ENCODE results near the gene RCAN2. TPM values are rescaled to one million over a fixed set of nuclear protein-coding genes. Genes with fewer than 3 reads are reported as not detected.

The RCAN2 gene
- total RNA-seq, 1 experiment from 2014 or later, result not detected

DNA sequence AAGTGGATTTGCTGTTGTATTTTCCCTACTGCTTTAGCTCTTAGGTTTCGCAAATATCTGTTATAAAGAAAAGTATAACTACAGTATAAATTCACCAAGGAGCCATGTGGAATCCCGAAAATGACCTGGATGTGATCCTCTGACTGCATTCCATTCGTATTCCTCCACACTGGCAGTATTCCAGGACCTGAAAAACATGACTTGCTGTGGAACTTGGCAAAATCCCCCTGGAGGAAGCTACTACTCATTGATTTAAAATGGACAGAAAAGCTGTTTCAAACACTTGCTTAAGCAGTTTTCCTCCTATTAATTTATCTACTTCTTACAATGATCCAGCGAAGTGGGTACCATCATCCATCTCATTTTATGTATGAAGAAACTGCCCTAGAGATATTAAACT, 307.1 kb downstream of the RCAN2 start:
- no TSS peak for BruUV-seq (replicated peaks)
- Histone ChIP-seq H3K4me1 (no peaks in the 10 kb centered on the region), H3K9me3 (no peaks in the 10 kb centered on the region), H3K27me3 (replicated peaks; ENCODE audit: control insufficient read depth, insufficient read depth, low read length) (no peaks in the 10 kb centered on the region), H3K4me3 (ENCODE audit: low read depth, low read length) (no peak overlapping the region), H3K36me3 (ENCODE audit: control insufficient read depth, insufficient read depth, low read length) (no peaks in the 10 kb centered on the region)
- Mint-ChIP-seq H3K9me3 (ENCODE audit: unreplicated experiment) (no peaks in the 10 kb centered on the region), H3K36me3 (ENCODE audit: insufficient read depth, unreplicated experiment) (no peaks in the 10 kb centered on the region), H3K4me1 (ENCODE audit: low read depth, unreplicated experiment) (no peaks in the 10 kb centered on the region), H3K27me3 (ENCODE audit: insufficient read depth, unreplicated experiment) (peaks cover 8% of the 10 kb centered on the region), H3K27ac (ENCODE audit: unreplicated experiment) (no peak overlapping the region), H3K4me3 (ENCODE audit: unreplicated experiment) (no peak overlapping the region)
- no peak for DNase-seq
- intact Hi-C loops (cut with micrococcal nuclease; ENCODE audit: unreplicated experiment), result no loop called here
- ChIA-PET CTCF (no interaction called here), POLR2A (no interaction called here)
- TF ChIP-seq, protein P1, sequence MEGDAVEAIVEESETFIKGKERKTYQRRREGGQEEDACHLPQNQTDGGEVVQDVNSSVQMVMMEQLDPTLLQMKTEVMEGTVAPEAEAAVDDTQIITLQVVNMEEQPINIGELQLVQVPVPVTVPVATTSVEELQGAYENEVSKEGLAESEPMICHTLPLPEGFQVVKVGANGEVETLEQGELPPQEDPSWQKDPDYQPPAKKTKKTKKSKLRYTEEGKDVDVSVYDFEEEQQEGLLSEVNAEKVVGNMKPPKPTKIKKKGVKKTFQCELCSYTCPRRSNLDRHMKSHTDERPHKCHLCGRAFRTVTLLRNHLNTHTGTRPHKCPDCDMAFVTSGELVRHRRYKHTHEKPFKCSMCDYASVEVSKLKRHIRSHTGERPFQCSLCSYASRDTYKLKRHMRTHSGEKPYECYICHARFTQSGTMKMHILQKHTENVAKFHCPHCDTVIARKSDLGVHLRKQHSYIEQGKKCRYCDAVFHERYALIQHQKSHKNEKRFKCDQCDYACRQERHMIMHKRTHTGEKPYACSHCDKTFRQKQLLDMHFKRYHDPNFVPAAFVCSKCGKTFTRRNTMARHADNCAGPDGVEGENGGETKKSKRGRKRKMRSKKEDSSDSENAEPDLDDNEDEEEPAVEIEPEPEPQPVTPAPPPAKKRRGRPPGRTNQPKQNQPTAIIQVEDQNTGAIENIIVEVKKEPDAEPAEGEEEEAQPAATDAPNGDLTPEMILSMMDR (IDR thresholded peaks at IDR 0.05; ENCODE audit: insufficient read depth in 1 of 2, low read depth in 1 of 2, low read length in 1 of 2, severe bottlenecking in 1 of 2, unreplicated experiment in 1 of 2), result no peak

DNA sequence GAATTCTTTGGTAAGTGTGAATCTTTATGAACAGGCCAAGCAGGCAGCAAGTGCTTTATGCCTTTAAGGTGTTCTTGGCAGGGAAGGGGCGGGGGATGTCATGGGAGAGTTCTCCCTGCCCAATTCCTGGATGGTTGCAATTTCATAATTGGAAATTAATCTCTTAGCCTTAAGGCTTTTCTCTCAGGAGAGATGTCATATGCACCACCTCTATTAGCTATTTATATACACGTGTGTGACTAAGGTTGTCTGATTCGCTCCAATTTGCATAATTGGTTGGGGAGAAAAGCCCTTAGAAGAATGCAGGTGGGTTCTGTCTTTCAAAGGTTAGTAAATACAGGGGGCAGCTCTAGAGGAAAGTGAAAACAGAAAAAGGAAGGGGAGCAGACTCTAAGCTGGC, 315.3 kb downstream of the RCAN2 start:
- Mint-ChIP-seq H3K9me3 (ENCODE audit: unreplicated experiment) (no peaks in the 10 kb centered on the region), H3K36me3 (ENCODE audit: insufficient read depth, unreplicated experiment) (no peaks in the 10 kb centered on the region), H3K4me1 (ENCODE audit: low read depth, unreplicated experiment) (no peaks in the 10 kb centered on the region), H3K27ac (ENCODE audit: unreplicated experiment) (no peak overlapping the region), H3K4me3 (ENCODE audit: unreplicated experiment) (no peak overlapping the region), H3K27me3 (ENCODE audit: insufficient read depth, unreplicated experiment) (peaks cover 10% of the 10 kb centered on the region)
- Histone ChIP-seq H3K9me3 (no peaks in the 10 kb centered on the region), H3K4me1 (no peaks in the 10 kb centered on the region), H3K4me3 (ENCODE audit: low read depth, low read length) (no peak overlapping the region), H3K27me3 (replicated peaks; ENCODE audit: control insufficient read depth, insufficient read depth, low read length) (no peaks in the 10 kb centered on the region), H3K36me3 (ENCODE audit: control insufficient read depth, insufficient read depth, low read length) (no peaks in the 10 kb centered on the region)
- ChIA-PET CTCF (no interaction called here), POLR2A (no interaction called here)
- no peak for DNase-seq
- no TSS peak for BruUV-seq (replicated peaks)
- intact Hi-C loops (cut with micrococcal nuclease; ENCODE audit: unreplicated experiment), result no loop called here
- TF ChIP-seq, protein P1 (IDR thresholded peaks at IDR 0.05; ENCODE audit: insufficient read depth in 1 of 2, low read depth in 1 of 2, low read length in 1 of 2, severe bottlenecking in 1 of 2, unreplicated experiment in 1 of 2), result no peak

DNA sequence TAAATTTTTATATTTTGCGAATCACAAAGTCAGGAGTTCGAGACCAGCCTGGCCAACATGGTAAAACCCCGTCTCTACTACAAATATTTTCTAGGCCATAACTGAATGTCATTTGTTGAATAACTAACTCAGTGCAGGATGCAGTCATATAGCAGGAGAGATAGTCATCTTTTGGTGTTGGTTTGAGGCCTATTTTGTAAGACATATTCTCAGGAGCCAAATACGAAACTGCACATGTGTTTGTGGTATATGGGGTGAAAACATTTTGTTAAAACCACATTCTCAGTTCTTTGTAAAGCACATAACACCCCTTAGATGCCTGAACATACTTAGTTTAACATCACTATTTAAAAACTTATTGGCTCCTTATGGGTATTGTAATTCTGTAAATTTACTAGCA, 315.8 kb downstream of the RCAN2 start:
- Mint-ChIP-seq H3K4me1 (ENCODE audit: low read depth, unreplicated experiment) (no peaks in the 10 kb centered on the region), H3K27me3 (ENCODE audit: insufficient read depth, unreplicated experiment) (peaks cover 10% of the 10 kb centered on the region), H3K4me3 (ENCODE audit: unreplicated experiment) (no peak overlapping the region), H3K9me3 (ENCODE audit: unreplicated experiment) (no peaks in the 10 kb centered on the region), H3K27ac (ENCODE audit: unreplicated experiment) (no peak overlapping the region), H3K36me3 (ENCODE audit: insufficient read depth, unreplicated experiment) (no peaks in the 10 kb centered on the region)
- intact Hi-C loops (cut with micrococcal nuclease; ENCODE audit: unreplicated experiment), result no loop called here
- no peaks in the 10 kb centered on the region for H3K36me3 ChIP-seq (ENCODE audit: control insufficient read depth, insufficient read depth, low read length)
- no TSS peak for BruUV-seq (replicated peaks)
- POLR2A ChIA-PET, result no interaction called here
- no peaks in the 10 kb centered on the region for H3K4me1 ChIP-seq
- H3K9me3 ChIP-seq, result no peaks in the 10 kb centered on the region
- CTCF ChIA-PET, result no interaction called here
- no peak overlapping the region for H3K4me3 ChIP-seq (ENCODE audit: low read depth, low read length)
- no peak for DNase-seq
- TF ChIP-seq, protein P1 (IDR thresholded peaks at IDR 0.05; ENCODE audit: insufficient read depth in 1 of 2, low read depth in 1 of 2, low read length in 1 of 2, severe bottlenecking in 1 of 2, unreplicated experiment in 1 of 2), result no peak
- no peaks in the 10 kb centered on the region for H3K27me3 ChIP-seq (replicated peaks; ENCODE audit: control insufficient read depth, insufficient read depth, low read length)

Measured in Caco-2 (cell line).